IMR-90 (cell line): ENCODE data around the gene KITLG. TPM values are rescaled to one million over a fixed set of nuclear protein-coding genes. Genes with fewer than 3 reads are reported as not detected.

Experiments
- ATAC-seq: fragments of 200-7000 bp; cut with Tn5 transposase; 2 replicates; pipeline ENCODE4 v1.9.1; 2020; ENCODE audit warnings: low read depth, mild to moderate bottlenecking, moderate library complexity
- BruUV-seq: library from RNA; stranded (reverse); fragments of 400-500 nt; replicated peaks from 2 replicates; lab custom pipeline; 2021; lab: Mats Ljungman, UMichigan
- CTCF ChIA-PET: fragments of 300-600 bp; formaldehyde crosslinking; extraction: SDS; loops from one replicate; lab custom pipeline; 2021; ENCODE audit warnings: antibody characterized with exemption; lab: Yijun Ruan, JAX
- POLR2A ChIA-PET: fragments of 300-600 bp; sonication (Branson Sonifier 250); formaldehyde crosslinking; loops from one replicate; lab custom pipeline; 2022; ENCODE audit warnings: antibody characterized with exemption; ENCODE audit not compliant: unreplicated experiment; lab: Charles Lee
- DNase-seq: peaks from one replicate; pipeline ENCODE4 v3.0.0; 2013
- H2AFZ ChIP-seq: replicated peaks from 2 replicates; pipeline ENCODE3; 2013; ENCODE audit warnings: low read length, mild to moderate bottlenecking; ENCODE audit not compliant: poor library complexity
- H2AK5ac ChIP-seq: 2 replicates; pipeline ENCODE4 v1.6.1; 2013; ENCODE audit warnings: low read depth, low read length, inconsistent platforms
- H2AK9ac ChIP-seq: replicated peaks from 2 replicates; pipeline ENCODE3; 2013; ENCODE audit warnings: mild to moderate bottlenecking, low read depth, low read length, moderate library complexity; ENCODE audit not compliant: poor library complexity
- H2BK120ac ChIP-seq: 2 replicates; pipeline ENCODE4 v1.6.1; 2013; ENCODE audit warnings: low read depth, low read length, inconsistent platforms
- H2BK15ac ChIP-seq: 3 replicates; pipeline ENCODE4 v1.6.1; 2013; ENCODE audit warnings: low read depth, low read length, inconsistent platforms
- H2BK20ac ChIP-seq: 2 replicates; pipeline ENCODE4 v1.6.1; 2013; ENCODE audit warnings: low read depth, mild to moderate bottlenecking, inconsistent platforms, low read length, moderate library complexity
- H2BK5ac ChIP-seq: 2 replicates; pipeline ENCODE4 v1.6.1; 2013; ENCODE audit warnings: mild to moderate bottlenecking, low read depth, low read length, inconsistent platforms; ENCODE audit not compliant: poor library complexity, severe bottlenecking
- H3K14ac ChIP-seq: replicated peaks from 2 replicates; pipeline ENCODE4 v1.6.1; 2013; ENCODE audit warnings: low read depth, low read length, inconsistent platforms
- H3K18ac ChIP-seq: 2 replicates; pipeline ENCODE4 v1.6.1; 2013; ENCODE audit warnings: low read depth, low read length, control low read depth
- H3K23ac ChIP-seq: 2 replicates; pipeline ENCODE4 v1.6.1; 2013; ENCODE audit warnings: low read depth, low read length, inconsistent platforms
- H3K27ac ChIP-seq: 2 replicates; pipeline ENCODE4 v1.5.1; 2013; ENCODE audit warnings: mild to moderate bottlenecking, control low read depth, low read length; ENCODE audit not compliant: insufficient read depth
- H3K27me3 ChIP-seq: 2 replicates; pipeline ENCODE4 v1.6.1; 2013; ENCODE audit warnings: low read length; ENCODE audit not compliant: control insufficient read depth, insufficient read depth
- H3K36me3 ChIP-seq: 2 replicates; pipeline ENCODE4 v1.6.1; 2013; ENCODE audit warnings: low read length, mixed read lengths; ENCODE audit not compliant: control insufficient read depth, insufficient read depth
- H3K4ac ChIP-seq: 2 replicates; pipeline ENCODE4 v1.6.1; 2013; ENCODE audit warnings: low read depth, low read length, inconsistent platforms
- H3K4me1 ChIP-seq: 2 replicates; pipeline ENCODE4 v1.6.1; 2013; ENCODE audit warnings: low read length, mixed read lengths; ENCODE audit not compliant: control insufficient read depth, insufficient read depth
- H3K4me2 ChIP-seq: 2 replicates; pipeline ENCODE4 v1.6.1; 2013; ENCODE audit warnings: low read depth, mild to moderate bottlenecking, control low read depth, low read length, moderate library complexity
- H3K4me3 ChIP-seq: 2 replicates; pipeline ENCODE4 v1.5.1; 2013; ENCODE audit warnings: low read depth, mild to moderate bottlenecking, control low read depth, low read length, moderate library complexity; ENCODE audit not compliant: insufficient read depth
- H3K56ac ChIP-seq: 2 replicates; pipeline ENCODE4 v1.6.1; 2013; ENCODE audit warnings: low read length, inconsistent platforms; ENCODE audit not compliant: insufficient read depth; ENCODE audit errors: extremely low read depth
- H3K79me1 ChIP-seq, 2 experiments: 2 replicates each; pipeline ENCODE4 v1.6.1; 2013; ENCODE audit warnings: low read length in 2 of 2, inconsistent platforms in 1 of 2, low read depth in 1 of 2
- H3K9ac ChIP-seq: 2 replicates; pipeline ENCODE4 v1.6.1; 2013; ENCODE audit warnings: low read depth, low read length, control low read depth
- H3K9me1 ChIP-seq: 2 replicates; pipeline ENCODE4 v1.6.1; 2013; ENCODE audit warnings: low read length, inconsistent platforms; ENCODE audit not compliant: insufficient read depth
- H3K9me3 ChIP-seq: 2 replicates; pipeline ENCODE4 v1.6.1; 2013; ENCODE audit warnings: low read length; ENCODE audit not compliant: control insufficient read depth, insufficient read depth
- H4K20me1 ChIP-seq: 2 replicates; pipeline ENCODE4 v1.6.1; 2013; ENCODE audit warnings: low read length, inconsistent platforms; ENCODE audit not compliant: insufficient read depth
- H4K5ac ChIP-seq: 2 replicates; pipeline ENCODE4 v1.6.1; 2013; ENCODE audit warnings: mild to moderate bottlenecking, low read depth, low read length, control low read depth
- H4K8ac ChIP-seq, 2 experiments: 2 replicates each; pipeline ENCODE4 v1.6.1; 2013; ENCODE audit warnings: low read depth in 2 of 2, low read length in 2 of 2, control low read depth in 1 of 2, inconsistent platforms in 1 of 2
- H4K91ac ChIP-seq: 2 replicates; pipeline ENCODE4 v1.6.1; 2013; ENCODE audit warnings: low read depth, low read length, inconsistent platforms; ENCODE audit not compliant: insufficient read depth
- BHLHE40 ChIP-seq: fragments of 150-350 bp; IDR thresholded peaks from 2 replicates; pipeline ENCODE4 v1.6.1; 2016; ENCODE audit warnings: mild to moderate bottlenecking, low read depth, low read length
- CEBPB ChIP-seq: IDR thresholded peaks from 2 replicates; pipeline ENCODE4 v1.6.1; 2012; ENCODE audit warnings: low read depth, low read length, improper control_type of control experiment
- CHD1 ChIP-seq: IDR thresholded peaks from 2 replicates; pipeline ENCODE4 v1.6.1; 2012; ENCODE audit warnings: low read depth, low read length, improper control_type of control experiment
- ELK1 ChIP-seq: fragments of 150-350 bp; IDR thresholded peaks from 2 replicates; pipeline ENCODE4 v1.6.1; 2016; ENCODE audit warnings: low read depth, mild to moderate bottlenecking, low read length, moderate library complexity, borderline replicate concordance
- FOS ChIP-seq: fragments of 150-350 bp; IDR thresholded peaks from 2 replicates; pipeline ENCODE4 v1.6.1; 2016; ENCODE audit warnings: low read depth, low read length
- MAFK ChIP-seq: IDR thresholded peaks from 2 replicates; pipeline ENCODE4 v1.6.1; 2012; ENCODE audit warnings: low read depth, low read length, improper control_type of control experiment
- MAZ ChIP-seq: IDR thresholded peaks from 2 replicates; pipeline ENCODE4 v1.6.1; 2012; ENCODE audit warnings: low read depth, mild to moderate bottlenecking, low read length, improper control_type of control experiment, moderate library complexity, borderline replicate concordance
- MXI1 ChIP-seq: IDR thresholded peaks from 2 replicates; pipeline ENCODE4 v1.6.1; 2012; ENCODE audit warnings: low read depth, mild to moderate bottlenecking, low read length, moderate library complexity, borderline replicate concordance
- NFE2L2 ChIP-seq: fragments of 150-350 bp; IDR thresholded peaks from 2 replicates; pipeline ENCODE4 v1.6.1; 2016; ENCODE audit warnings: low read depth, mild to moderate bottlenecking, low read length
- POLR2A ChIP-seq: IDR thresholded peaks from 2 replicates; pipeline ENCODE4 v1.6.1; 2012; ENCODE audit warnings: mild to moderate bottlenecking, low read depth, low read length
- RAD21 ChIP-seq: IDR thresholded peaks from 2 replicates; pipeline ENCODE4 v1.6.1; 2012; ENCODE audit warnings: low read length, improper control_type of control experiment
- RCOR1 ChIP-seq: IDR thresholded peaks from 2 replicates; pipeline ENCODE4 v1.6.1; 2012; ENCODE audit warnings: mild to moderate bottlenecking, low read length, improper control_type of control experiment; ENCODE audit not compliant: insufficient replicate concordance
- RFX5 ChIP-seq: IDR thresholded peaks from 2 replicates; pipeline ENCODE4 v1.8.0; 2012; ENCODE audit warnings: low read depth, mild to moderate bottlenecking, low read length, moderate library complexity
- SMC3 ChIP-seq: fragments of 150-350 bp; IDR thresholded peaks from 2 replicates; pipeline ENCODE4 v1.6.1; 2016; ENCODE audit warnings: low read depth, mild to moderate bottlenecking, antibody characterized with exemption, low read length, moderate library complexity
- WGBS, 2 experiments: methylation state at CpG; one replicate each; pipeline versions ENCODE4 v1.1.5 to v1.1.7; 2013; ENCODE audit warnings: missing lambda C conversion rate in 2 of 2; ENCODE audit not compliant: insufficient read length in 1 of 2; ENCODE audit errors: extremely low coverage in 2 of 2; 5-methylcytosine and 5-hydroxymethylcytosine counted together
- dilution Hi-C: fragments of 300-500 bp; cut with HindIII; formaldehyde crosslinking; loops from one replicate; pipeline ENCODE4 v1.14.3; 2018; ENCODE audit warnings: low sequenced_read_pairs; ENCODE audit not compliant: unreplicated experiment
- in situ Hi-C: fragments of 300-500 bp; cut with MboI; formaldehyde crosslinking; loops from 3 replicates; pipeline ENCODE4 v1.14.3; 2019; ENCODE audit warnings: low sequenced_read_pairs, inconsistent platforms, mixed read lengths
- intact Hi-C: fragments of 100-400 bp; cut with micrococcal nuclease; formaldehyde crosslinking; loops from 2 replicates; pipeline ENCODE4 v1.10.0; 2022
- polyA plus RNA-seq, 3 experiments: library from polyadenylated mRNA; depleted of rRNA; stranded (reverse); fragments of >200 nt; gene quantifications; 2 replicates each; pipeline ENCODE4 v1.2.3, GENCODE V29; 2012; ENCODE audit warnings: low replicate concordance in 1 of 3
- total RNA-seq: library from RNA; depleted of rRNA; stranded (reverse); fragments of >200 nt; gene quantifications from 2 replicates; pipeline ENCODE4 v1.2.3, GENCODE V29; 2012
- TF ChIP-seq, protein P1 (sequence below): conservative IDR thresholded peaks from 2 replicates; pipeline ENCODE4 v1.5.1; 2012; ENCODE audit warnings: mild to moderate bottlenecking, low read depth, low read length, improper control_type of control experiment
- TF ChIP-seq, protein P2 (sequence below): fragments of 150-350 bp; IDR thresholded peaks from 2 replicates; pipeline ENCODE4 v1.6.1; 2017; ENCODE audit warnings: mild to moderate bottlenecking, antibody characterized with exemption, low read length, low read depth

The KITLG gene
- total and polyA plus RNA-seq, 2 of the 4 experiments (the other 2 are of a cell fraction) = 14.5 to 87.5 TPM

GRCh38 chr12:88503281-88503703 lies 77.0 kb downstream of the KITLG start:
- Histone ChIP-seq H2BK120ac (no peak overlapping the region), H3K4me3 (no peak overlapping the region), H3K27ac (no peak overlapping the region), H3K27me3 (no peaks in the 10 kb centered on the region), H3K18ac (no peak overlapping the region), H2BK15ac (no peak overlapping the region), H2AK9ac (no peak overlapping the region), H3K4me2 (no peak overlapping the region), H3K9me3 (no peaks in the 10 kb centered on the region), H4K20me1 (no peaks in the 10 kb centered on the region), H3K14ac (no peak overlapping the region; the same call in 1 of the 2 replicates), H3K4ac (no peak overlapping the region), H2AFZ (no peak overlapping the region), H2BK5ac (no peak overlapping the region), H4K5ac (no peak overlapping the region), H4K91ac (no peak overlapping the region), H3K36me3 (peaks cover 11% of the 10 kb centered on the region), H3K9ac (no peak overlapping the region), H3K9me1 (peaks cover 6% of the 10 kb centered on the region), H3K4me1 (peaks cover 3% of the 10 kb centered on the region; the same call in 1 of the 2 replicates), H2BK20ac (no peak overlapping the region), H3K56ac (no peak overlapping the region), H4K8ac (no peak overlapping the region; a peak in 1 of 4 replicates), H3K23ac (no peak overlapping the region), H3K79me1 (peaks cover 11 to 36% of the 10 kb centered on the region in 2 experiments), H2AK5ac (no peak overlapping the region)
- dilution Hi-C loops (no loop called here), in situ Hi-C loops (no loop called here), intact Hi-C loops (no loop called here)
- no peak for TF ChIP-seq MAFK
- TF ChIP-seq MAZ = no peak
- TF ChIP-seq, protein P1, sequence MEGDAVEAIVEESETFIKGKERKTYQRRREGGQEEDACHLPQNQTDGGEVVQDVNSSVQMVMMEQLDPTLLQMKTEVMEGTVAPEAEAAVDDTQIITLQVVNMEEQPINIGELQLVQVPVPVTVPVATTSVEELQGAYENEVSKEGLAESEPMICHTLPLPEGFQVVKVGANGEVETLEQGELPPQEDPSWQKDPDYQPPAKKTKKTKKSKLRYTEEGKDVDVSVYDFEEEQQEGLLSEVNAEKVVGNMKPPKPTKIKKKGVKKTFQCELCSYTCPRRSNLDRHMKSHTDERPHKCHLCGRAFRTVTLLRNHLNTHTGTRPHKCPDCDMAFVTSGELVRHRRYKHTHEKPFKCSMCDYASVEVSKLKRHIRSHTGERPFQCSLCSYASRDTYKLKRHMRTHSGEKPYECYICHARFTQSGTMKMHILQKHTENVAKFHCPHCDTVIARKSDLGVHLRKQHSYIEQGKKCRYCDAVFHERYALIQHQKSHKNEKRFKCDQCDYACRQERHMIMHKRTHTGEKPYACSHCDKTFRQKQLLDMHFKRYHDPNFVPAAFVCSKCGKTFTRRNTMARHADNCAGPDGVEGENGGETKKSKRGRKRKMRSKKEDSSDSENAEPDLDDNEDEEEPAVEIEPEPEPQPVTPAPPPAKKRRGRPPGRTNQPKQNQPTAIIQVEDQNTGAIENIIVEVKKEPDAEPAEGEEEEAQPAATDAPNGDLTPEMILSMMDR = no peak
- TF ChIP-seq CEBPB = no peak
- TF ChIP-seq RAD21 = no peak
- TF ChIP-seq MXI1 = no peak
- TF ChIP-seq, protein P2, sequence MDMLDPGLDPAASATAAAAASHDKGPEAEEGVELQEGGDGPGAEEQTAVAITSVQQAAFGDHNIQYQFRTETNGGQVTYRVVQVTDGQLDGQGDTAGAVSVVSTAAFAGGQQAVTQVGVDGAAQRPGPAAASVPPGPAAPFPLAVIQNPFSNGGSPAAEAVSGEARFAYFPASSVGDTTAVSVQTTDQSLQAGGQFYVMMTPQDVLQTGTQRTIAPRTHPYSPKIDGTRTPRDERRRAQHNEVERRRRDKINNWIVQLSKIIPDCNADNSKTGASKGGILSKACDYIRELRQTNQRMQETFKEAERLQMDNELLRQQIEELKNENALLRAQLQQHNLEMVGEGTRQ = no peak
- TF ChIP-seq SMC3 = no peak
- no peak for TF ChIP-seq RCOR1
- no peak for TF ChIP-seq RFX5
- TF ChIP-seq ELK1 = no peak
- TF ChIP-seq FOS = no peak
- no peak for TF ChIP-seq BHLHE40
- TF ChIP-seq NFE2L2 = no peak
- no peak for TF ChIP-seq CHD1
- TF ChIP-seq POLR2A = no peak
- ATAC-seq (no peak), DNase-seq (no peak)
- ChIA-PET CTCF (no interaction called here), POLR2A (no interaction called here)
- no CpG with 5 or more reads among the region's 3 CpGs for WGBS, 2 experiments
- no TSS peak for BruUV-seq
